GM23338 (cell line): ENCODE data around the gene EAF2. TPM values are rescaled to one million over a fixed set of nuclear protein-coding genes. Genes with fewer than 3 reads are reported as not detected.
A peak's percentile ranks its signal among the peaks of the same experiment; 100 is the strongest.

Experiments used
- ATAC-seq: fragments of 200-7000 bp; cut with Tn5 transposase; 3 replicates; pipeline ENCODE4 v1.9.1; 2020
- DNase-seq: peaks from one replicate; pipeline ENCODE4 v3.0.0-alpha.2; 2015; ENCODE audit warnings: low spot score
- H2AFZ ChIP-seq: fragments of 200-600 bp; sonication (generic); 2 replicates; pipeline ENCODE4 v1.8.0; 2016; ENCODE audit warnings: antibody characterized with exemption, mild to moderate bottlenecking, moderate library complexity
- H3F3A ChIP-seq: fragments of 200-600 bp; sonication (generic); replicated peaks from 2 replicates; pipeline ENCODE4 v1.8.0; 2017; ENCODE audit warnings: antibody characterized with exemption, mixed run types, low read depth
- H3K27ac ChIP-seq: fragments of 200-600 bp; sonication (generic); 2 replicates; pipeline ENCODE4 v1.6.1; 2016; ENCODE audit warnings: low read depth
- H3K27me3 ChIP-seq: fragments of 200-600 bp; sonication (generic); 2 replicates; pipeline ENCODE4 v1.8.0; 2016; ENCODE audit warnings: mild to moderate bottlenecking, mixed run types, moderate library complexity; ENCODE audit not compliant: insufficient read depth
- H3K36me3 ChIP-seq: fragments of 200-600 bp; sonication (generic); 2 replicates; pipeline ENCODE4 v1.8.0; 2016; ENCODE audit warnings: mild to moderate bottlenecking; ENCODE audit not compliant: insufficient read depth
- H3K4me1 ChIP-seq: fragments of 200-600 bp; sonication (generic); 2 replicates; pipeline ENCODE4 v1.8.0; 2016; ENCODE audit warnings: mild to moderate bottlenecking, moderate library complexity; ENCODE audit not compliant: insufficient read depth
- H3K4me2 ChIP-seq: fragments of 200-600 bp; sonication (generic); 2 replicates; pipeline ENCODE4 v1.7.1; 2017; ENCODE audit warnings: mixed run types
- H3K4me3 ChIP-seq: fragments of 200-600 bp; sonication (generic); 2 replicates; pipeline ENCODE4 v1.6.1; 2016; ENCODE audit warnings: mixed run types
- H3K79me2 ChIP-seq: fragments of 200-600 bp; sonication (generic); replicated peaks from 2 replicates; pipeline ENCODE4 v1.8.0; 2017; ENCODE audit warnings: mild to moderate bottlenecking; ENCODE audit not compliant: insufficient read depth
- H3K9me2 ChIP-seq: fragments of 200-600 bp; sonication (generic); 2 replicates; pipeline ENCODE4 v1.8.0; 2017; ENCODE audit not compliant: insufficient read depth
- H4K20me1 ChIP-seq: fragments of 200-600 bp; sonication (generic); replicated peaks from 2 replicates; pipeline ENCODE4 v1.8.0; 2017; ENCODE audit warnings: mild to moderate bottlenecking; ENCODE audit not compliant: insufficient read depth
- H3K27ac Mint-ChIP-seq: 2 replicates; pipeline ENCODE4 v1.8.0; 2020; ENCODE audit warnings: inconsistent platforms, mild to moderate bottlenecking, moderate library complexity, mixed read lengths
- H3K27me3 Mint-ChIP-seq: 3 replicates; pipeline ENCODE4 v1.8.0; 2022; ENCODE audit warnings: low read depth, mild to moderate bottlenecking, moderate library complexity, mixed read lengths, inconsistent platforms; ENCODE audit not compliant: insufficient read depth, poor library complexity
- H3K36me3 Mint-ChIP-seq: 3 replicates; pipeline ENCODE4 v1.8.0; 2021; ENCODE audit warnings: low read depth, mild to moderate bottlenecking, inconsistent platforms, moderate library complexity, mixed read lengths
- H3K4me1 Mint-ChIP-seq: 3 replicates; pipeline ENCODE4 v1.8.0; 2020; ENCODE audit warnings: mild to moderate bottlenecking, inconsistent platforms, mixed read lengths
- H3K4me3 Mint-ChIP-seq: 3 replicates; pipeline ENCODE4 v1.8.0; 2021; ENCODE audit warnings: moderate library complexity, mild to moderate bottlenecking, inconsistent platforms, mixed read lengths
- H3K9me3 Mint-ChIP-seq: 3 replicates; pipeline ENCODE4 v1.8.0; 2020; ENCODE audit warnings: moderate library complexity, mild to moderate bottlenecking, inconsistent platforms, mixed read lengths
- CREB1 ChIP-seq: fragments of 250-450 bp; sonication (Bioruptor Pico); IDR thresholded peaks from 2 replicates; pipeline ENCODE4 v1.5.0; 2020; ENCODE audit warnings: low read depth, mild to moderate bottlenecking, moderate library complexity
- CTCF ChIP-seq, 2 experiments: fragments of 200-600 bp in 1 of 2; sonication (generic) in 1 of 2; conservative IDR thresholded peaks; 2 replicates each; pipeline versions ENCODE4 v1.5.1 to v1.6.1; 2016 to 2017; ENCODE audit warnings: antibody characterized with exemption in 2 of 2, low read depth in 2 of 2, mild to moderate bottlenecking in 2 of 2, moderate library complexity in 1 of 2
- ETS1 ChIP-seq: IDR thresholded peaks from 2 replicates; pipeline ENCODE4 v1.6.1; 2016; ENCODE audit warnings: antibody characterized with exemption
- EZH2 ChIP-seq: fragments of 200-600 bp; sonication (generic); IDR thresholded peaks from one replicate; pipeline ENCODE4 v1.8.0; 2017; ENCODE audit warnings: antibody characterized with exemption, mild to moderate bottlenecking, low read depth; ENCODE audit not compliant: unreplicated experiment
- EZH2phosphoT487 ChIP-seq: fragments of 200-600 bp; sonication (generic); IDR thresholded peaks from one replicate; pipeline ENCODE4 v1.8.1; 2018; ENCODE audit warnings: antibody characterized with exemption; ENCODE audit not compliant: unreplicated experiment
- JUNB ChIP-seq: IDR thresholded peaks from one replicate; pipeline ENCODE4 v1.6.1; 2016; ENCODE audit warnings: antibody characterized with exemption; ENCODE audit not compliant: unreplicated experiment
- NANOG ChIP-seq: IDR thresholded peaks from 2 replicates; pipeline ENCODE4 v1.6.1; 2016; ENCODE audit warnings: antibody characterized with exemption, borderline replicate concordance
- STAT1 ChIP-seq: IDR thresholded peaks from one replicate; pipeline ENCODE4 v1.6.1; 2016; ENCODE audit warnings: antibody characterized with exemption; ENCODE audit not compliant: unreplicated experiment
- ZNF114 ChIP-seq: fragments of 250-450 bp; sonication (Bioruptor Pico); IDR thresholded peaks from 2 replicates; pipeline ENCODE4 v1.5.0; 2020; ENCODE audit warnings: mild to moderate bottlenecking, moderate library complexity
- ZNF331 ChIP-seq: fragments of 250-450 bp; sonication (Bioruptor Pico); IDR thresholded peaks from 2 replicates; pipeline ENCODE4 v1.5.0; 2020; ENCODE audit warnings: low read depth, mild to moderate bottlenecking, moderate library complexity
- ZNF462 ChIP-seq: fragments of 250-450 bp; sonication (Bioruptor Pico); IDR thresholded peaks from 2 replicates; pipeline ENCODE4 v1.5.0; 2020; ENCODE audit warnings: mild to moderate bottlenecking, moderate library complexity
- polyA plus RNA-seq: library from polyadenylated mRNA; unstranded; fragments of >200 nt; fragmentation: Nextera tagmentation; extraction: Ambion mirVana; gene quantifications from 2 replicates; pipeline ENCODE4 v1.2.1, GENCODE V29; 2016
- total RNA-seq: library from RNA; depleted of rRNA; stranded (reverse); fragments of >200 nt; shearing (Covaris generic); gene quantifications from 2 replicates; pipeline ENCODE4 v1.2.3, GENCODE V29; 2014

Gene EAF2
- total and polyA plus RNA-seq, 2 experiments from 2014 or later = 5.7 to 14.7 TPM

- TF ChIP-seq ZNF462 (CRISPR knock-in tag) (no peak), STAT1 (no peak)
Measured at GRCh38 chr3:121913305-121913990, 78.4 kb downstream of the EAF2 start (continued).

GRCh38 chr3:121914081-121914998 is 79.3 kb downstream of the EAF2 start:
- H3K79me2 ChIP-seq = no peaks in the 10 kb centered on the region
- Mint-ChIP-seq H3K9me3 (peaks cover 10% of the 10 kb centered on the region), H3K27ac (no peak overlapping the region), H3K4me3 (no peak overlapping the region), H3K36me3 (peaks cover 11% of the 10 kb centered on the region), H3K4me1 (peaks cover 10% of the 10 kb centered on the region; the same call in 2 of the 3 replicates), H3K27me3 (peaks cover 2% of the 10 kb centered on the region)
- H2AFZ ChIP-seq = no peak overlapping the region
- H4K20me1 ChIP-seq = no peaks in the 10 kb centered on the region
- peak; percentile 27 for DNase-seq
- H3K27me3 ChIP-seq = no peaks in the 10 kb centered on the region
- H3K4me3 ChIP-seq = no peak overlapping the region
- H3K36me3 ChIP-seq = peaks cover 3% of the 10 kb centered on the region; the same call in 1 of the 2 replicates
- ATAC-seq = peak; percentile 82
- no peaks in the 10 kb centered on the region for H3F3A ChIP-seq
- H3K9me2 ChIP-seq = no peaks in the 10 kb centered on the region
- no peak overlapping the region for H3K27ac ChIP-seq
- H3K4me2 ChIP-seq = no peak overlapping the region
- no peaks in the 10 kb centered on the region for H3K4me1 ChIP-seq
- TF ChIP-seq EZH2phosphoT487 (no peak), NANOG (no peak), CTCF (conservative IDR thresholded peaks at IDR 0.05; ENCODE audit: low read depth in 2 of 2) (no peak), ZNF114 (CRISPR knock-in tag) (no peak), EZH2 (no peak), ETS1 (no peak), CREB1 (CRISPR knock-in tag) (no peak), ZNF331 (CRISPR knock-in tag) (no peak), JUNB (no peak)
